DOHH2 (cell line): ENCODE data around the gene L3MBTL3.

Source experiments
- H3F3A ChIP-seq: fragments of 200-600 bp; sonication (generic), shearing (Covaris generic); 2 replicates; pipeline ENCODE4 v1.6.0; 2016; ENCODE audit warnings: antibody characterized with exemption, mild to moderate bottlenecking; ENCODE audit not compliant: control insufficient read depth, insufficient read depth
- H3K27ac ChIP-seq: fragments of 200-600 bp; sonication (generic); 2 replicates; pipeline ENCODE4 v1.5.1; 2014; ENCODE audit warnings: low read depth, mild to moderate bottlenecking, low read length, moderate library complexity
- H3K27me3 ChIP-seq: fragments of 200-600 bp; sonication (generic); 2 replicates; pipeline ENCODE4 v1.6.1; 2014; ENCODE audit warnings: mild to moderate bottlenecking, low read length, mixed read lengths; ENCODE audit not compliant: control insufficient read depth
- H3K36me3 ChIP-seq: fragments of 200-600 bp; sonication (generic); 2 replicates; pipeline ENCODE4 v1.6.1; 2014; ENCODE audit warnings: mild to moderate bottlenecking, low read length, moderate library complexity, mixed read lengths; ENCODE audit not compliant: control insufficient read depth
- H3K4me1 ChIP-seq: fragments of 200-600 bp; sonication (generic); 2 replicates; pipeline ENCODE4 v1.6.1; 2014; ENCODE audit warnings: mild to moderate bottlenecking, low read length, mixed read lengths; ENCODE audit not compliant: control insufficient read depth
- H3K4me2 ChIP-seq: fragments of 200-600 bp; sonication (generic); 2 replicates; pipeline ENCODE4 v1.6.0; 2014; ENCODE audit warnings: mild to moderate bottlenecking, low read length, moderate library complexity
- H3K4me3 ChIP-seq: fragments of 200-600 bp; sonication (generic); 2 replicates; pipeline ENCODE4 v1.5.1; 2014; ENCODE audit warnings: mild to moderate bottlenecking, low read length, mixed read lengths
- H3K79me2 ChIP-seq: fragments of 200-600 bp; sonication (generic); 2 replicates; pipeline ENCODE4 v1.6.1; 2014; ENCODE audit warnings: mild to moderate bottlenecking, low read length, mixed read lengths; ENCODE audit not compliant: control insufficient read depth
- H3K9me2 ChIP-seq: fragments of 200-600 bp; sonication (generic); replicated peaks from 2 replicates; pipeline ENCODE4 v1.6.1; 2014; ENCODE audit warnings: mild to moderate bottlenecking, low read length, mixed read lengths; ENCODE audit not compliant: control insufficient read depth
- H3K9me3 ChIP-seq: fragments of 200-600 bp; sonication (generic); 2 replicates; pipeline ENCODE4 v1.6.1; 2014; ENCODE audit warnings: antibody characterized with exemption, low read length, mixed read lengths; ENCODE audit not compliant: control insufficient read depth, insufficient read depth
- H4K20me1 ChIP-seq: fragments of 200-600 bp; sonication (generic); 2 replicates; pipeline ENCODE4 v1.6.0; 2014; ENCODE audit warnings: low read depth, mild to moderate bottlenecking, antibody characterized with exemption, low read length, moderate library complexity; ENCODE audit not compliant: control insufficient read depth, insufficient read depth
- CTCF ChIP-seq: fragments of 200-600 bp; sonication (generic); IDR thresholded peaks from one replicate; pipeline ENCODE4 v1.5.1; 2014; ENCODE audit warnings: antibody characterized with exemption, mild to moderate bottlenecking, low read depth, low read length; ENCODE audit not compliant: poor library complexity, severe bottlenecking
- EZH2phosphoT487 ChIP-seq: fragments of 200-600 bp; sonication (generic); IDR thresholded peaks from 2 replicates; pipeline ENCODE4 v1.6.1; 2017; ENCODE audit warnings: borderline replicate concordance, mild to moderate bottlenecking, antibody characterized with exemption, low read length, moderate library complexity, mixed read lengths

Gene L3MBTL3

GRCh38 chr6:130018744-130019325 is 454 bp downstream of the L3MBTL3 start:
- Histone ChIP-seq H3K9me3 (no peaks in the 10 kb centered on the region), H3K27me3 (peaks cover 2% of the 10 kb centered on the region; the same call in 1 of the 2 replicates), H3K27ac (peak overlapping the region; percentile 42), H4K20me1 (no peaks in the 10 kb centered on the region), H3K79me2 (peaks cover 16% of the 10 kb centered on the region), H3K4me1 (peaks cover 11% of the 10 kb centered on the region), H3K4me3 (peak overlapping the region; percentile 92), H3F3A (no peaks in the 10 kb centered on the region), H3K4me2 (peak overlapping the region; percentile 87), H3K9me2 (no peaks in the 10 kb centered on the region), H3K36me3 (peaks cover 4% of the 10 kb centered on the region; the same call in 1 of the 2 replicates)
- TF ChIP-seq CTCF (no peak), EZH2phosphoT487 (no peak)

- H3K27me3 ChIP-seq: peaks cover 2% of the 10 kb centered on the region; the same call in 1 of the 2 replicates
- H3K9me2 ChIP-seq: no peaks in the 10 kb centered on the region
- H3F3A ChIP-seq: no peaks in the 10 kb centered on the region
- no peaks in the 10 kb centered on the region for H4K20me1 ChIP-seq
- no peak for TF ChIP-seq CTCF
- no peak for TF ChIP-seq EZH2phosphoT487
- H3K4me1 ChIP-seq: peaks cover 11% of the 10 kb centered on the region
- H3K4me2 ChIP-seq: peak overlapping the region; percentile 84
- no peaks in the 10 kb centered on the region for H3K9me3 ChIP-seq
- peak overlapping the region; percentile 84 for H3K4me3 ChIP-seq
- H3K36me3 ChIP-seq: peaks cover 4% of the 10 kb centered on the region; the same call in 1 of the 2 replicates
- H3K27ac ChIP-seq: no peak overlapping the region
- H3K79me2 ChIP-seq: peaks cover 16% of the 10 kb centered on the region
Measured at GRCh38 chr6:130019326-130020072, 1.1 kb downstream of the L3MBTL3 start.

- Histone ChIP-seq H3K27ac (peak overlapping the region; percentile 56), H3K36me3 (peaks cover 7% of the 10 kb centered on the region; the same call in 1 of the 2 replicates), H3K4me1 (peaks cover 11% of the 10 kb centered on the region), H3K27me3 (peaks cover 2% of the 10 kb centered on the region; the same call in 1 of the 2 replicates), H3K9me2 (no peaks in the 10 kb centered on the region), H3K4me3 (peak overlapping the region; percentile 65), H4K20me1 (no peaks in the 10 kb centered on the region), H3F3A (no peaks in the 10 kb centered on the region), H3K79me2 (peaks cover 16% of the 10 kb centered on the region), H3K9me3 (no peaks in the 10 kb centered on the region), H3K4me2 (peak overlapping the region; percentile 60)
- TF ChIP-seq EZH2phosphoT487 (no peak), CTCF (no peak)
Measured at GRCh38 chr6:130020073-130020906, 1.9 kb downstream of the L3MBTL3 start.
